Inflammatory macrophage treated with lipopolysaccharide for 1 hour (primary cell): ENCODE measurements around the gene SDE2.
"Not testable (repeated sequence)": the region's sequence is repeated elsewhere in the genome, so short reads cannot be mapped to it uniquely, and the experiment has no call there.

Source experiments
- DNase-seq, 2 donors: peaks; one replicate each; pipeline ENCODE4 v3.0.0-alpha.2; 2020 to 2022

SDE2 gene

DNA sequence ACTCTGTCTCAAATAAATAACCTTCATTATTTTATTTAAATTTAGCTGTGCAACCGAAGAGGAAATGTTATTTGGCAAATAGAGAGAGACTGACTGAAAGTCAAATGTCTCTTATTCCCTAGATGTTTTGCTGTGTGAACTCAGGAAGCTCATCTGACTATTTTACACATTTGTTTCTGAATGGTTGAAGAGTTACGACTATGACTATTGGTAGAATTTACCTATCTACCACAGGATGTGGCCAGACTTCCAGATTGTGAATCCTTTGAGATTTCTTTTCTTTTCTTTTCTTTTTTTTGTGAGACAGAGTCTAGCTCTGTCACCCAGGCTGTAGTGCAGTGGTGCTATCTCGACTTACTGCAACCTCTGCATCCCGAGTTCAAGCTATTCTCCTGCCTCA is 5.3 kb upstream of the SDE2 start:
- DNase-seq: no peak

DNA sequence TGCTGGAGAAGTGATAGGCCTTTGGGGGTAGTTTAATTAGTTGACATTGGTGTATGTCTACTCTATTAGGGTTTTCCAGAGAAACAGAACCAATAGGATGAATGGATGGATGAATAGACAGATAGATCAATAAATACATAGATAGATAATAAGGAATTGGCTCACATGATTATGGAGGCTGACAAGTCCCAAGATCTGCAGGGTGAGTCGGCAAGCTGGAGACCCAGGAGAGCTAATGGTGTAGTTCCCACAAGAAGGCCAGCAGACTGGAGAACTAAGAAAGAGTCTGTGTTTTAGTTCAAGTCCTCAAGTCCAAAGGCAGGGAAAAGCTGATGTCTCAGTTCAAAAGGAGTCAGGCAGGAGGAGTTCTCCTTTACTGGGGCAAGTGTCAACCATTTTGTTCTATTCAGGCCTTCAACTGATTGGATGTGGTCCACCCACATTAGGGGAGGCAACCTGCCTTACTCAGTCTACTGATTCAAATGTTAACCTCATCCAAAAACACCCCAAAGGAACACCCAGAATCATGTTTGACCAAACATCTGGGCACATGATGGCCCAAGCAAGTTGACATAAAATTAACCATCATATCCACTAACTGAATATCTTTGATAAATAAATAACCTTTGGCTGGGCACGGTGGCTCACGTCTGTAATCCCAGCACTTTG is 4.5 kb upstream of the SDE2 start:
- no peak for DNase-seq

DNA sequence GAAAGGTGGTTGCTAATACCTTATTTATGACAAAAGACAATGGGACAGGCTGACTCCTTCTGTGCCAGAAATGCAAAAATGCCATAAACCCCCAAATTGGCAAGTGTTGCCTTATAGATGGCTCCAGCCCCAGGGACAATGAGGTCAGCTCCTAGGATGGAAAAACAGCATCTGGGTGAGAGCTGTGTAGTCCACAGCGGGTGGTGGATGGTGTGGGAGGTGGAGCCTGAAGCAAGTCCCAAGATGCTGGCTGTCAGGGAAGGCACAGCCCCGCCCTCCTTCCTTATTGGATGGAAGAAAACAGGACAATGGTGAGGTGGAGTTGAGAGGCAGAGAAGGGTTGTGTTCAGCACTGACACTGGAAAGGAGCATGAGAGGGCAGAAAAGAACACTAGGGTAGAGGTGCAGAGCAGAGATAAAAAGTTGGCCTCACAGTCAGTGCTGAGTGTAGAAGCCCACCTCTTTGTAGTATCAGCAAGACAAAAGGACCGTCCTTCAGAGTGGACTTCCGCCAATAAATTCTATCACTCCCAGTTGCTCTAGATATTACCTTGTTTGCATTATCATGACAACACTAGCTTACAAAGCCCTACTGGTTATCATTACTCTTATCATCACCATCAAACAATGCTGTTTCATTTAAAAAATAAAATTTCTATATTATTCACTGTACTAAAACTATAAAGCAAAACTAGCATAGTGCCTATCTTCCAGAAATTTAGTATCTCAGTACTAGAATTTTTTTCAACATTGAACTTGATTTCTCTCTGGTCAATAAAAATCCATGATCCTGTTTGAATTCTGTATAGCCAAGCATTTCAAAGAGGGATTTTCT is 3.7 kb upstream of the SDE2 start:
- peak; percentile 60 to 75 for DNase-seq

DNA sequence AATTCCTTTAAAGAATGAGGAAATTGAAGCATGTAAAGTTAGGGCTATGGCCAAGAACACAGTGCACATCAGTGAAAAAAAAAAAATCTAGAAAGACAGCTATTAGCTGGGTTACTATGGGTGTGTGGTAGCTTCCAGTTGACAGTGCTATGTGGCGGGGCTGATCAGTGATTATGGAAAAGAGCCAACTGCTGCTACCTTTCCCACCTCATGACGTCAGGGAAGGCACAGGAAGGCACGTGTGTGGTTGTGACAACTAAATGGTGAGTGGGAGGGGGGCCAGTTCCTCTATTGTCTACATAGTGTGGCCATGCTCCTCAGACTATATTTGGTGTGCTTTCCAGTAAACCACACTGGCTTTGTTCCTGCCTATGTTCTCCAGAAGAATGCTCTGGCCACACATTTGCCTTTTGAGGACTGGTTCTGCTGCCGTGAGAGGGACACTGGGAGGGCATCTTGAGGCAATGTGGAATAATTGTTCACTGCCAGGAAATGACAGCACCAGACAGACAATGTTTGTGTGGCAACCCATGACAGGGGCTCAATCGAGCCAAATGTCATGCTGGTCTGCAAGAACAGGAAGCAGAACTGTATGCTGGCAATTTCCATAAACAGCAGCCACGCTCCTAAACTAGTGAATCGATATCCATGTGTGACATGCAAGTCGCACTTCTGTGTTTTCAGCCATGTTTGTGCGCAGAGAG is 3.0 kb upstream of the SDE2 start:
- peak; percentile 90 for DNase-seq

DNA sequence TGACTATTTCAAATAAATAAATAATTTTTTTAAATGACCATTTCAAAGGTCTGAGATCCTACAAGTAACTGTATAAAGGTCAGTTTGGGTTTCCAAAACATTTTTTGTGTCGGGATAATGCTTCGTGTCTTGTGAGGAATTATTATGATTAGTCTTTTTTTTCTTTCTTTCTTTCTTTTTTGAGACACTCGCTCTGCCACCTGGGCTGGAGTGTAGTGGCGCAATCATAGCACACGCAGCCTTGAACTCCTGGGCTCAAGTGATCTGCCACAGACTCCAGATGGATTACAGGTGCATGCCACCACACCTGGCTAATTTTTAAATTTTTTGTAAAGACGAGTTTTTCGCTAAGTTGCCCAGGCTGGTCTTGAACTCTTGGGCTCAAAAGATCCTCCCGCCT is 1.9 kb upstream of the SDE2 start:
- DNase-seq: no peak

DNA sequence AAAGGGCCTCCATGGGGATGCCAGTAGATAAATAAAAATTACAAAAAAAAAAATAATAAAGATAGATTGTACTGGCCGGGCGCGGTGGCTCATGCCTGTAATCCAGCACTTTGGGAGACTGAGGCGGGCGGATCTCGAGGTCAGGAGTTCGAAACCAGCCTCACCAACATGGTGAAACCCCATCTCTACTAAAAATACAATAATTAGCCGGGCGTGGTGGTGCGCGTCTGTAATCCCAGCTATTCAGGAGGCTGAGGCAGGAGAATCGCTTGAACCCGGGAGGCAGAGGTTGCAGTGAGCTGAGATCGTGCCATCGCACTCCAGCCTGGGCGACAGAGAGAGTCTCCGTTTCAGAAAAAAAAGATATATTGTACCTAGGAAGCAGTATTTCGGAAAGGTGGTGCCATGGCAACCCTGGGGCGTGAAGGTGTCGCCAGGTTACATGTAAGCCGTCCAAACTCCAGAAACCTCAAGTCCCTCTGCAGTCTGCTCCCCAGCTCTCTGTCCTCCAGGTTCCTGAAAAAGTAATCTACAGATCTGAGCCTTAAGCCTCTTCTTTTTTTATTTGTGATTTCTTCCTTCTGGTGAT is 1.4 kb upstream of the SDE2 start:
- DNase-seq: not testable (repeated sequence)

DNA sequence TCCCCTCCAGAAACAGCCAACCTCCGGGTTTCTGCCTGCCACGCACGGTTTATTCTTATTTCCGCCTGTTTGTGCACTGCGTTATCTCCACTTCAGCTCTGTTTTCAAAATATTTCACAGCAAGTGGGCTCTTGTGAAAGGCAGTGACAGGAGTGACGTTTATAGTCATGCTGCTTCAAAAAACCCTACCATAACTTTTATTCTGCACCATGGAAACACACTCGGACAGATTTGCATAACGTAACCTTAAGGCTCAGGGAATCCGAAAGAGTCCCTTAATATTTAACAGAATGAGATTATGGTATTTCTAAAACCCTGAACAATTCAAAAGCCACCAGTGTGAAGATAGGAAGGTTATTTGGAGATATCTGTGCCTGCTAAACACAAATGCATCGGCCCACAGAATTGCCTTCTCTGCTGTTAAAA is 782 bp upstream of the SDE2 start:
- DNase-seq: peak; percentile 80 to 88

DNA sequence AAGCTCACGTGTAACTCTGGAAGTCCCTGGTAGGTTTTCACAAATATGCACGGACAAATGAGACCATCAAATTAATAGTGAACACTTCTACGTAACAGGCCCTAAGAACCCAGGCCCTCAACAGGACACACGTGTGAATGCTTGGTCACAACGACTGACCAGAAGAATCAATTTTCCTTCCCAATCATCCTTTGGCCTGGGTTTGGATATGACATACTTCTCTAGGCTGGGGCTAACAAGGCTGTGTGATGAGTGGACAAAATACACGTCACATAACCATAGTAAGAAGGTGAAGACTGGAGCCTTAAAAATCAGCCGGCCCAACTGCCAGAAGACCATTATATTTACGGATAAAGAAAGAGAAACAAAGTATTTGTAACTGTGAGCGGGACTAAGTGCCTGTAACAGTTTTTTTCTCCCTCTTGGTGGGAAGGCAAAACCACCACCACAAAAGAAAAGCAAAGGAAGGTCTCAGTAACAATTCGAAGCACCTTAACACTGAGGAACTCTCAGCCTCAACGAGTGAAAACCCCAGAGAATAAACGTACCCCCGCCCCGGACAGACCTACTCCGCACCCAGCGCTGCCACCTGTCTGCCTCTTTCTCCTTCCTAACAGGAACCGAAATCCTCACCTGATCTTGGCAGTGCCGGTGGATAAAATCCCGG is 450 bp downstream of the SDE2 start:
- DNase-seq: peak in 1 of 2 donors; percentile 33

DNA sequence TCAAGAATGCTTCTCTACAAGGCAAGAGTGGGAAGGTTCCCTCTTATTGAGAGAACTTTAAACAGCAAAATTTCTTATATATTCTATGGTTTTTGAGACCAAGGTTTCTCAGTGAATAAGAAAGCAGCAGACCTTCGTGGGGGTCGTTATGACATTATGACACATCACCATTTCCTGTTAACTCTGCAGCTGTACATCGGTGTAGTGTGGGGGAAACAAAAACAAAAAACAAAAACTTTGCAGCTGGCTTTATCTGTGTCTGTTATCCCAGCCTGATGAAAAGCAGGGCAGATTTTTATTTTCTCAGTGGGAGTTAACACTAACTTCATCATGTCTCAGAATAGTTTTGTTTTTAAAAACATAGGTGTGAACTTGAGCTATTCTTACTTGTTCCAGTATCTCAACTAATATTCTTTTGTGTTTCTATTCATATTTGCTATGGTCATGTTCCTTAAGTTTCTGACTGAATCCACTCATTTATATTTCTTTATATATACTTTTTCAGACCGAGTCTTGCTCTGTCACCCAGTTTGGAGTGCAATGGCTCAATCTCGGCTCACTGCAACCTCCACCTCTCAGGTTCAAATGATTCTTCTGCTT is 2.1 kb downstream of the SDE2 start:
- DNase-seq: no peak

DNA sequence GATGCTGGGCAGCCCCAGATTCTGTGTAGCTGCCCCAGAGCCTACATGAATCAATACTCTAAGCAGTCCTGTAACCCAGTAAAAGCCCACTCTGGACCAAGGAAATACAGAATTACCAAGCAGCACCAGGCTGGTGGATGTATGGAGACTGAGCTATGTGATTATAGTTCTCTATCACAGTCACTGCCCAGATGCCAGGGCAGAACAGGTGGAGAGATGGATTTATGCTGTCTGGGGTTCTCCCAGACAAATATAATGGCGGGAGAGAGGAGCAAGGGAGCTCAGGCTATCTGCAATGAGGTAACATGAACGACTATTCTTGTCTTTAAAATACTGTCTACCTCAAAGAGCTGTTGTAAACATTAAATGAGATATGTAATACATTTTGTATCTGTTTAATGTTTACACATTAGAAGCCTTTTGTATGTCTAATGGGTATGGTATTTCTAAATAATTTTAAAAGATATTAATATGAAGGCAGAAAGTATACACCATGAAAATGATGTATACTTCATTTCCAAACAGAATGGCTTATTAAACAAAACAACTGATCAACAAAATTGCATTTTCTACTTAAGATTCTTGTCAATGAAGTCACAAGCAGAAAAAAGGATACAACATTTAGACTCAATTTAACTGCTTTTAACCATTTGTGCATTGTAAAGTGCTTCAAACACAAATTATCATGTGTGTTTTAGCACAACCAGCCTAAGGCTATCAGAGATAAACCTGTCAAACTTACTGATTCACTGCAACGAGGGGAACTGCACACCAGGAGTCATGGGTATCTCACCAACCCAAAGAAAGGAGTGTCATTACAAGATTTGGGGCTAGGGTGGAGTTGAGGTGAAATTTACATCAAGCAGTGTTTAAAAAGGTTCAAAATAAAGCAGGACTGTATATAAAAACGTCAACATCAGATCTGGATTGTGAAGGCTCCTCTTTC is 3.0 kb downstream of the SDE2 start:
- DNase-seq: no peak

DNA sequence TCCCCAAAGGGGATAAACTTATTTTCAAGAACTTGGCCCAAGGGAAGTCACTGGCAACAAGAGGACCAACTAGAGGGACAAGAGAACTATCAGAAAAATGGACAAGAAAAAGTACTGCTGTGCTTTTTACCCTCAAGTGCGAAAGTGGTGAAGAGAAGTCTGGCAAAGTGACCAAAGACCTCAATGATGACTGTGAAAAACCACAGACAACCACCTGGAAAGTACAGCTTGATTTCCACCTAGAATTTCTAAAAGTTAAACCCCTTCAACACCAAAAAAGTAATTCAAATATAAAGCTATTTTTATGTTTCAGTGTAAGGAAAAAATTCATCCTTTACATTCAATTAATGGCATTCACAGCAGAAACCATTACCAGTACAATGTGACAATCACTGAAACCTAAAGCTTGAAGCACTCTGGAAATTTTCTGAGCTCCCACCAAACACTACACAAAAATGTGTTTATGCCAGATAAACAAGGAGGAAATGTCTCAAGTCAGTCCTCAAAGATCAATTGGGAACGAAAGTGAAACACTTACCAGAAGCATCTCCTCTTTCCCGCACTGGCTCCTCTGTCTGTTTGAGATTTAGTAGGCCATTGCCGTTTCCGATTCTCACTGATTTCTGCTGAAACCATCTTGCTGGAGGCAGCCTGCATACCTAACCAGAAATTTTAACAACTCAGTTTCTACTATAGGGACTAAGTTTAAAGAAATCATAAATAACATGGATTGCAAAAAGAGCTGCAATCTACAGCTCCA is 8.3 kb downstream of the SDE2 start:
- no peak for DNase-seq

DNA sequence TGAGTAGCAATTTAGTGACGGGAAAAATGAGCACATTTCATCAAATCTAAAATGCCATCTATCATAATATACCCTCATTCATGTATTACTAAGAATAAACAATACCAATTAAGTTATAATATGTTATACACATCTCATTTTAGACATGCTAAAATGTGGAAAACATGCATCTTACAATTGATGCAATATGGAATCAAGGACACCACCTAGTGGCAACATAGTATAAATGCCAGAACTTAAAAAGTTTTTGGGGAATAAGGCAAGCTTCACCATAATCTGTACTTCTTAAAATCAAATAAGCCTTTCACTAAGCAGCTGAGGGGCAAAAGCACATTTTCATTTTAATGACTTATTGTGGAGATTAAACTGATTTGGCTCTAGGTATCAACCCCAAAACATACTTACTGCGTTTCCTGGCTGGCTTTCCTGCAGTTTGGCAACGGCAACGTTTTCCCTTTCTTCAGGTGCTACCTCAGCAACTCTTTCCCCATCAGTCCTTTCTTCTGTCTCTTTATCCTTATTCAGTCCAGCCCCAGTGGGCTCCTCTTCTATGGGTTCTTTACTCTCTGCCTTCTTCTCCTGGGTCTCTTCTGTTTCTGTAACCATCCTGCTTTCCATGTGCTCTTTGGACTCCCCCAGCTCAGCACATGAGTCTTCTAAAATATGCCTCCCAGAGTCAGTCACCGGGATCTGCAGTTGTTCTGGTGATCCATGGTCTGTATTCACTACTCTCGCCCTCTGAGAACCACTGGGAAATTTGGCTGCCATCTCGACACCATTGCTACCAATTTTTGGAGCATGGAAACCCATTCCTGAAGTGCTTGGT is 11.4 kb downstream of the SDE2 start:
- DNase-seq: peak; percentile 36 to 68

DNA sequence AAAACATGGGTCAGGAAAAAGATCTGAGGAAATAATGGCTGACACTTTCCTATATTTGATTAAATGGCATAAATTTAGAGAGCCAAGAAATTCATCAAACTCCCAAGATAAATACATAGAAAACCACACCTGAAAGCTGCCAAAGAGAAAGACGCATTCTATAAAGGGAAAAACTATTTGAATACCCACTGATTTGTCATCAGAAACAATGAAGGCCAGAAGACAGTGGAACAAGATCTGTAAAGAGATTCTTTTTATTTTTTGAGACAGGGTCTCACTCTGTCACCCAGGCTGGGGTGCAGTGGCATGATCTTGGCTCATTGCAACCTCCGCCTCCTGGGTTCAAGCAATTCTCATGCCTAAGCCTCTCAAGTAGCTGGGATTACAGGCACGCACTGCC is 17.4 kb downstream of the SDE2 start:
- DNase-seq: no peak

DNA sequence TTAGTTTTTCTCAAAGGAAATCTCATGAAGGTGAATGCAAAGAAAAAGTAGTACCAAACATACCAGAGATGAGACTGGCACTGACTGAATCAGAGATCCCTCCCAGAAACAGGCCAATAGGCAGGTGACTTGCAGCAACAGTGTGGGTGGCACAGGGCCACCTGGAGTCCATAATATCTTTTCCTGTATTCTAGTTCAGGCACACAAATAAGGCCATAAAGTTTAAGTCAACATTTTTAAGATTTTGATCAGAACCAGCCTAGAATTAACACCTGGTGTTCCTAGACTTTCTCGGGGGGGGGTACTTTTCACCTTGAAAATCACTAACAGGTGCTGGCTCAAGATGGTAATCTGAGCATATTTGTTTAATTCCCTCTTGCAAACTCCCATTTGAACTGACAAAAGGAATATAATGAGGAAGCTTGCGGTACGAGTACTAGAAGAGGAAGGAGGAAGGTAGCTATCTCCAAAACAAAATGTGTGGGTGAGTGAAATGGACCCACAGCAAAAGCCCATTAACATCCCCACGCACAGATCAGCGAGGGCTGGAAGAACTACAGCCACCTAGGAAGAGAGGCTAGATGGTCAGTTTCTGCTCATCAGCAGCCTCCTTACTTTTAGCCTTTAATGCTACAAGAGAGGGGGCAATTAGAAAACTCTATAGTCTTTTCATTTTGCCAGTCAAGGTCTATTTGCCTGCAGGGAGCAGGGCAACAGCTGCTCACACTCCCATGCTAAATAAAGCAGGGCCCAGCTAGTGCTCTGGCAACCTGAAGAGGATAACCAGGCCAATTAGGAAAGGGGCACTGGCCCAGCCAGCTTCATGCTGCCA is 18.9 kb downstream of the SDE2 start:
- DNase-seq: no peak

DNA sequence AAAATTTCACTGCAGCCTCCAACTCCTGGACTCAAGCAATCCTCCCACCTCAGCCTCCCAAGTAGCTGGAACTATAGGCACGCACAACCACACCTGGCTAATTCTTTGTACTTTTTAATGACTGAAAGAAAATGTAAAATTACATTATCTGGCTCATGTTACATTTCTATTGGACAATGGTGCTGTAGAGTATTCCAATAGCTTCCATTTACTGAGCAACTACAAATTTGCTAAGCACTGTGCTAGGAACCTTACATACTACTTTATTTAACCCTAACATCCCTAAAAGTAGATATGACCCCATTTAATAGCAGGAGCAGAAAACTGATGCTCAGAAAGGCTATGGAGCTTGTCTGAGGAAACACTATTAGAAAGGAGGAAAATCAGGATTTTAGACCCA is 19.7 kb downstream of the SDE2 start:
- no peak for DNase-seq

DNA sequence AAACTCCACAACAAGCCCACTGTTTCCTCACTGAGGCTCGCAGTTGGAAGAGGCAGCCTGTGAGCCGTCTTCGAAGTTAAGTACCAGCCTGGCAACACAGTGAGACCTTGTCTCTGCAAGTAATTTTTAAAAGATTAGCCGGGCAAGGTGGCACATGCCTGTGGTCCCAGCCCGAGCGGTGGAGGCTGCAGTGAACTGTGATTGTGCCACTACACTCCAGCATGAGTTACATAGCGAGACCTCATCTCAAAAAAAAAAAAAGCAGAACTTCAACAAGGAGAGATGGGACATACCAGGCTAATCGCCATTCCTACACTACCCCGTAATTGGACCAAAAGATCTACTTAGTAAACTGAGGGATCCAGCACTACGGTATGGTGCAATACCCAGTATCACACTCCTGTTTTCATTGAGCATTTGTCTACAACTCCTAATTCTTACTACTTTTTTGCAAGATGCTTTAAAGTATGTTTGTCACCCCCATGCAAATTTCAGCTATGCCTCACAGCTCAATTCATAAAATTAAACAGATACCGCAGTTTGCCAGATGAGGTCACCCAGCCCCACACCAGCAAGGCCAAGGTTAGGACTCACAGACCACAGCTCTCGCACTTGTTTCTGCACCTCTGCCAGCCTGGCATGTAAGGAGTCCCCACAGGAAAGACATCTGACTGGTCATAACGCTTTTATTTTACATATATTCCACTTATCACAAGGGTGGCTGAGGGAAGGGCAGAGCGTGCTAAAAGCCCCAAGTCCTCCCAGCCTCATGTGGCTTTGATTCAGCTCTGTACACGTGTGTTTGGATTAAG is 21.0 kb downstream of the SDE2 start:
- DNase-seq: no peak

DNA sequence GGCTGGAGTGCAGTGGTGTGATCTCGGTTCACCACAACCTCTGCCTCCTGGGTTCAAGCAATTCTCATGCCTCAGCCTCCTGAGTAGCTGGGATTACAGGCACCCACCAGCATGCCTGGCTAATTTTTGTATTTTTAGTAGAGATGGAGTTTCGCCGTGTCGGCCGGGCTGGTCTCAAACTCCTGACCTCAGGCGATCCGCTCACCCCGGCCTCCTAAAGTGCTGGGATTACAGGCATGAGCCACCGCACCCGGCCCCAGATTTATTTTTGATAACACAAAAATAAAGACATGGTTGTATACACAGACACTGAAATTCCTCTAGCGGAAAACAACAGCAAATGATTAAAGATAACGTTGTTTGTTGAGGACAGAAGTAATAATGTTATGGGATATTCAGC is 24.0 kb downstream of the SDE2 start:
- DNase-seq: not testable (repeated sequence)

DNA sequence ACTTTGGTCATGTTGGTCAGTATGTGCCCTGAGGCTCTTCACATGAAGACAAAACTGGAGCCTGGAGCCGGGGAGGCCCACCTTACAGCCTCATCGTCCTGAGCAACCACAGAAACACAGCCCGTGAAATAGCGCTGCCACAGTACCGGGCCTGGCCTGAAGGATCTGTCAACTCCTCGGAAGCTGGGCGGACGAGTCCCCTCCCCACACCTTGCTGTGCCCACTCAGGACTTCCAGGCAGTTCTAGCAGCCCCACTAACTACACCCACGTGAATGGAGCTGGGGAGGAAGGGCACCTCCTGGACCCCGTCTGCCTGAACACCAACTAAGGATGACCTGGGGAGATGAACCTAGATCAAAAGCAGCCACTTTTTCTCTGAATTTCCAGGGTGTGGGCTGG is 24.7 kb downstream of the SDE2 start:
- DNase-seq: no peak
